ENCODE results near the gene JARID2.

DNA sequence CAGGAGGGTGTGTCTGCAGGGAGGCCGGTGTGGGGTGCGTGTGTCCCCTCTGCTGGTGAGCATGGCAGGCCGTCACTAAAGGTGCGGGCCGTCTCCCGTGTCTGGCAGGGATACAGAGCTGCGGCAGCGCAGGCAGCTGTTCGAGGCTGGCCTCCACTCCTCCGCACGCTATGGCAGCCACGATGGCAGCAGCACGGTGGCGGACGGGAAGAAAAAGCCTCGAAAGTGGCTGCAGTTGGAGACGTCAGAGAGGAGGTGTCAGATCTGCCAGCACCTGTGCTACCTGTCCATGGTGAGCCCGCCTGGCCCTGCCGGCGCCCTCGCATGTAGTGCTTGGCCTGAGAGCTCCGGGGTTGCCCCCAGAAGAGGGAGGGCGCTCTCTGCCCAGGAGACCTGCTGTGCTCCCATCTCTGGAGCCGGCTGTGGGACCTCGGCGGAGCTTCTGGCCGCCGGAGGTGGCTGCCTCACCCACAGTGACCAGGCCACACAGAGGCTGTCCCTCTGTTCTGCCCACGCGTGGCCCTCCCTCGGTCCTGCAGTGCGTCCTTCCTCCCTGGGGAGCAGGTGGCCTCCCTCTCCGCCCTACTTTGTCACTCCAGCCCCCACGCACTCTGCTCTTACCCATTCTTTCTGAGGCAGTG, 267.4 kb downstream of the JARID2 start:
- TF ChIP-seq, protein P1, sequence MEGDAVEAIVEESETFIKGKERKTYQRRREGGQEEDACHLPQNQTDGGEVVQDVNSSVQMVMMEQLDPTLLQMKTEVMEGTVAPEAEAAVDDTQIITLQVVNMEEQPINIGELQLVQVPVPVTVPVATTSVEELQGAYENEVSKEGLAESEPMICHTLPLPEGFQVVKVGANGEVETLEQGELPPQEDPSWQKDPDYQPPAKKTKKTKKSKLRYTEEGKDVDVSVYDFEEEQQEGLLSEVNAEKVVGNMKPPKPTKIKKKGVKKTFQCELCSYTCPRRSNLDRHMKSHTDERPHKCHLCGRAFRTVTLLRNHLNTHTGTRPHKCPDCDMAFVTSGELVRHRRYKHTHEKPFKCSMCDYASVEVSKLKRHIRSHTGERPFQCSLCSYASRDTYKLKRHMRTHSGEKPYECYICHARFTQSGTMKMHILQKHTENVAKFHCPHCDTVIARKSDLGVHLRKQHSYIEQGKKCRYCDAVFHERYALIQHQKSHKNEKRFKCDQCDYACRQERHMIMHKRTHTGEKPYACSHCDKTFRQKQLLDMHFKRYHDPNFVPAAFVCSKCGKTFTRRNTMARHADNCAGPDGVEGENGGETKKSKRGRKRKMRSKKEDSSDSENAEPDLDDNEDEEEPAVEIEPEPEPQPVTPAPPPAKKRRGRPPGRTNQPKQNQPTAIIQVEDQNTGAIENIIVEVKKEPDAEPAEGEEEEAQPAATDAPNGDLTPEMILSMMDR (IDR thresholded peaks at IDR 0.05; ENCODE audit: insufficient read depth, low read depth, low read length), result no peak
- no peak for TF ChIP-seq EZH2 (IDR thresholded peaks at IDR 0.05; ENCODE audit: insufficient read depth, low read length)
